HEK293T (cell line): ENCODE results near the gene PDIA5.

Source experiments
- ARNT ChIP-seq: fragments of 450-650 bp; IDR thresholded peaks from 2 replicates; pipeline ENCODE4 v1.6.1; 2017; ENCODE audit warnings: mild to moderate bottlenecking
- BHLHE40 ChIP-seq: fragments of 450-650 bp; IDR thresholded peaks from 2 replicates; pipeline ENCODE4 v1.6.1; 2016; ENCODE audit warnings: mild to moderate bottlenecking, moderate library complexity, borderline replicate concordance
- ELF4 ChIP-seq: fragments of 450-650 bp; IDR thresholded peaks from 2 replicates; pipeline ENCODE4 v1.6.1; 2017; ENCODE audit warnings: antibody characterized with exemption
- FOXA1 ChIP-seq: fragments of 450-650 bp; IDR thresholded peaks from 2 replicates; pipeline ENCODE4 v1.6.1; 2016; ENCODE audit warnings: mild to moderate bottlenecking
- FOXM1 ChIP-seq: fragments of 450-650 bp; IDR thresholded peaks from 2 replicates; pipeline ENCODE4 v1.6.1; 2017; ENCODE audit warnings: mild to moderate bottlenecking, borderline replicate concordance
- NFRKB ChIP-seq: fragments of 450-650 bp; IDR thresholded peaks from 2 replicates; pipeline ENCODE4 v1.6.1; 2016; ENCODE audit warnings: mild to moderate bottlenecking, moderate library complexity
- SP1 ChIP-seq: fragments of 450-650 bp; IDR thresholded peaks from 2 replicates; pipeline ENCODE4 v1.6.1; 2017
- SUZ12 ChIP-seq: fragments of 450-650 bp; IDR thresholded peaks from 2 replicates; pipeline ENCODE4 v1.6.1; 2016; ENCODE audit warnings: mild to moderate bottlenecking
- ZNF384 ChIP-seq: fragments of 450-650 bp; IDR thresholded peaks from 2 replicates; pipeline ENCODE4 v1.6.1; 2016

- TF ChIP-seq ZNF384 (no peak), FOXM1 (no peak), SP1 (no peak), ELF4 (no peak), ARNT (no peak), FOXA1 (no peak), NFRKB (no peak), SUZ12 (no peak), BHLHE40 (no peak)
Observed at GRCh38 chr3:123088387-123088786, 21.6 kb downstream of the PDIA5 start.
